Measurements from ENCODE around the gene TOMM20. TPM values are rescaled to one million over a fixed set of nuclear protein-coding genes. Genes with fewer than 3 reads are reported as not detected.

Gene TOMM20
- total RNA-seq, 1 experiment from 2014 or later, result 101 TPM

- ChIA-PET POLR2A (no interaction called here), CTCF (no interaction called here)
- Histone ChIP-seq H3K27ac (ENCODE audit: low read length) (no peak overlapping the region), H3K27me3 (ENCODE audit: control insufficient read depth, insufficient read depth, low read length) (no peaks in the 10 kb centered on the region), H3K9me3 (ENCODE audit: control insufficient read depth, insufficient read depth, low read depth, low read length) (no peaks in the 10 kb centered on the region), H3K4me3 (ENCODE audit: low read depth in 2 of 2, low read length in 2 of 2) (no peak overlapping the region), H3K36me3 (ENCODE audit: control insufficient read depth, insufficient read depth, low read length) (peaks cover 46% of the 10 kb centered on the region), H3K4me1 (ENCODE audit: control insufficient read depth, insufficient read depth, low read length) (peaks cover 4% of the 10 kb centered on the region; the same call in 1 of the 2 replicates)
- DNase-seq (ENCODE audit: low read depth, low spot score) (no peak), ATAC-seq (no peak)
- TF ChIP-seq SIN3A (IDR thresholded peaks at IDR 0.05; ENCODE audit: borderline replicate concordance, insufficient read depth, low read depth, low read length), result no peak
- no peak for TF ChIP-seq REST (IDR thresholded peaks at IDR 0.05; ENCODE audit: insufficient read depth in 1 of 2, low read depth in 2 of 2, low read length in 1 of 2)
- TF ChIP-seq POLR2AphosphoS5 (IDR thresholded peaks at IDR 0.05; ENCODE audit: low read depth, low read length), result no peak
- TF ChIP-seq TCF7L2 (IDR thresholded peaks at IDR 0.05; ENCODE audit: low read depth, low read length), result no peak
- TF ChIP-seq CTCF (IDR thresholded peaks at IDR 0.05), result no peak
- no TSS peak for BruUV-seq (replicated peaks)
- intact Hi-C loops (cut with micrococcal nuclease; ENCODE audit: unreplicated experiment) (no loop called here), in situ Hi-C loops (cut with HindIII; ENCODE audit: low pct_unique_long_range_greater_than_20kb, low sequenced_read_pairs) (no loop called here)
Measured at GRCh38 chr1:235111107-235111506, 17.5 kb downstream of the TOMM20 start.

GRCh38 chr1:235108876-235109275 is 19.8 kb downstream of the TOMM20 start:
- peaks cover 24% of the 10 kb centered on the region for H3K4me1 ChIP-seq (ENCODE audit: control insufficient read depth, insufficient read depth, low read length)
- DNase-seq (ENCODE audit: low read depth, low spot score) (no peak), ATAC-seq (no peak)
- peaks cover 38% of the 10 kb centered on the region for H3K36me3 ChIP-seq (ENCODE audit: control insufficient read depth, insufficient read depth, low read length)
- no peak overlapping the region for H3K27ac ChIP-seq (ENCODE audit: low read length)
- no peak for TF ChIP-seq REST (IDR thresholded peaks at IDR 0.05; ENCODE audit: insufficient read depth in 1 of 2, low read depth in 2 of 2, low read length in 1 of 2)
- no peak for TF ChIP-seq POLR2AphosphoS5 (IDR thresholded peaks at IDR 0.05; ENCODE audit: low read depth, low read length)
- TF ChIP-seq TCF7L2 (IDR thresholded peaks at IDR 0.05; ENCODE audit: low read depth, low read length), result no peak
- TF ChIP-seq CTCF (IDR thresholded peaks at IDR 0.05), result no peak
- TF ChIP-seq SIN3A (IDR thresholded peaks at IDR 0.05; ENCODE audit: borderline replicate concordance, insufficient read depth, low read depth, low read length), result no peak
- no TSS peak for BruUV-seq (replicated peaks)
- H3K27me3 ChIP-seq (ENCODE audit: control insufficient read depth, insufficient read depth, low read length), result no peaks in the 10 kb centered on the region
- no peak overlapping the region for H3K4me3 ChIP-seq (ENCODE audit: low read depth in 2 of 2, low read length in 2 of 2)
- no peaks in the 10 kb centered on the region for H3K9me3 ChIP-seq (ENCODE audit: control insufficient read depth, insufficient read depth, low read depth, low read length)
- intact Hi-C loops (cut with micrococcal nuclease; ENCODE audit: unreplicated experiment), result no loop called here
- ChIA-PET POLR2A (interaction anchor here (0.5 kb wide), 1 partner anchor 229 kb away, joined by 3 read pairs; no protein-coding TSS in a partner anchor), CTCF (interaction anchor here (0.7 kb wide), 1 partner anchor 315 kb away, joined by 4 read pairs; no protein-coding TSS in a partner anchor)
- in situ Hi-C loops (cut with HindIII; ENCODE audit: low pct_unique_long_range_greater_than_20kb, low sequenced_read_pairs), result no loop called here
